ENCODE measurements around the gene LARGE1. TPM values are rescaled to one million over a fixed set of nuclear protein-coding genes. Genes with fewer than 3 reads are reported as not detected.

The LARGE1 gene
- total and polyA plus RNA-seq, 2 of the 8 experiments (the other 6 are each of a cell fraction or from before 2014, with no cell fraction given): 43.7 to 83.0 TPM

GRCh38 chr22:33329398-33329797 is 590.9 kb downstream of the LARGE1 start (continued):
- TF ChIP-seq RNF2 (IDR thresholded peaks at IDR 0.05; ENCODE audit: borderline replicate concordance, low read depth, low read length, missing control alignments, poor library complexity, severe bottlenecking): no peak
- no peak for TF ChIP-seq GABPA (IDR thresholded peaks at IDR 0.05; ENCODE audit: borderline replicate concordance, insufficient read depth, low read length)
- TF ChIP-seq CHD2 (IDR thresholded peaks at IDR 0.05; ENCODE audit: low read length): no peak
- no peak for TF ChIP-seq BACH1 (IDR thresholded peaks at IDR 0.05; ENCODE audit: low read length)
